ENCODE data around the gene DNAH2. TPM values are rescaled to one million over a fixed set of nuclear protein-coding genes. Genes with fewer than 3 reads are reported as not detected.

DNAH2 gene
- total RNA-seq, 1 donor from 2014 or later, result 0.26 TPM

DNA sequence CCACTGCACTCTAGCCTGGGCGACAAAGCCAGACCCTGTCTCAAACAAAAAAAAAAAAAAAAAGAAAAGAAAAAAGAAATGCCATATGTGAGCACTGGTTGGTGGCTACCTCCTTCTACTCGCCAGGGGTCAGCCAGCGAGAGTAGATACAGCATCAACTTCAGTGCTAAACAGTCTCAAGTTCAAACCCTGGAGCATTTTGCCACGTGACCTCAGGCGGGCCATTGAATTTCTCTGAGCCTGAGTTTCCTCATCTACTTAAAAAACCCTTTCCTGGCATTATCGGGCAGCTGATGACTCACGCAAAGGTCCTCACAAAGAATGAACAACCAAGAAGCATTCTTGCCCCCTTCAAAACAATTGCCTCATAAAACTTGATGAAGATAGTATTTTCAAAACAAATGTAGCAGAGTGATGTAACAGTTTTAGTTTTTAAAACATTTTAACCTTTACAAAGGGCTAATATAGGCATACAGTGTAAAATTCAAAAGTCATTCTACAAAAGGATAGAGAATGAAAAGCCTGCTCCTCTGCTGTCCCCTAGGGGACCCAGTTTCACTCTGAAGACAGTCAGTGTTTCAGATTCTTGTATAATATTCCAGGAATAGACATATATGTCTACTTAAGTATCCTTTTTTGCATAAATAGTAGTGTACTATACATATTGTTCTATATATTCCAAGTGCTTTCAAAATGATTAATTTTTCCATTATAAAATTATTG, 28.4 kb downstream of the DNAH2 start:
- Histone ChIP-seq H3K36me3 (ENCODE audit: control insufficient read depth, insufficient read depth, low read length) (no peaks in the 10 kb centered on the region), H3K4me3 (ENCODE audit: low read depth, low read length) (no peak overlapping the region), H3K27me3 (ENCODE audit: control insufficient read depth, insufficient read depth, low read length) (no peaks in the 10 kb centered on the region)
- TF ChIP-seq, protein P1, sequence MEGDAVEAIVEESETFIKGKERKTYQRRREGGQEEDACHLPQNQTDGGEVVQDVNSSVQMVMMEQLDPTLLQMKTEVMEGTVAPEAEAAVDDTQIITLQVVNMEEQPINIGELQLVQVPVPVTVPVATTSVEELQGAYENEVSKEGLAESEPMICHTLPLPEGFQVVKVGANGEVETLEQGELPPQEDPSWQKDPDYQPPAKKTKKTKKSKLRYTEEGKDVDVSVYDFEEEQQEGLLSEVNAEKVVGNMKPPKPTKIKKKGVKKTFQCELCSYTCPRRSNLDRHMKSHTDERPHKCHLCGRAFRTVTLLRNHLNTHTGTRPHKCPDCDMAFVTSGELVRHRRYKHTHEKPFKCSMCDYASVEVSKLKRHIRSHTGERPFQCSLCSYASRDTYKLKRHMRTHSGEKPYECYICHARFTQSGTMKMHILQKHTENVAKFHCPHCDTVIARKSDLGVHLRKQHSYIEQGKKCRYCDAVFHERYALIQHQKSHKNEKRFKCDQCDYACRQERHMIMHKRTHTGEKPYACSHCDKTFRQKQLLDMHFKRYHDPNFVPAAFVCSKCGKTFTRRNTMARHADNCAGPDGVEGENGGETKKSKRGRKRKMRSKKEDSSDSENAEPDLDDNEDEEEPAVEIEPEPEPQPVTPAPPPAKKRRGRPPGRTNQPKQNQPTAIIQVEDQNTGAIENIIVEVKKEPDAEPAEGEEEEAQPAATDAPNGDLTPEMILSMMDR (IDR thresholded peaks at IDR 0.05; ENCODE audit: insufficient read depth, low read length, severe bottlenecking), result no peak
- peak; percentile 79 for DNase-seq (ENCODE audit: low read depth)
- FAIRE-seq, result no peak

DNA sequence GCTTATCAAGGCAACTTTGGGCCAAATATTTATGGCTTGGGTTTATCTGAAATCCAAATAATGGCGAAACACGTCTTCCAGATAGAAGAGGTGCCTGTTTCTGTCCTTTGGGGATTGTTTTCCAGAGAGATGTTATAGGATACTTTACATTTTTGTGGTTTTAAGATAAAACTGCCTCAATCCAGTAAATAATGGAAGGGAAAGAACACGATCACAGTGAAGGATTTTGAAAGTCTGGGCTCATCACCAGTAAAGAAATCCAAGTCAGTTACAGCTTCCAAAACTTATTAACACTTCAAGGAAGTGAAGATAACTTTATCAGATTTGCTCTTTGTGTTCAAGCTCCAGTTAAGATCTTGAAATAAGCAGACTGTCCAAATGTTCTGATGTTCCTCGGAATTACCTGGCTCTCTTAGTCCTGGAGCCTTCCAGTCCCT, 30.1 kb downstream of the DNAH2 start:
- no peaks in the 10 kb centered on the region for H3K36me3 ChIP-seq (ENCODE audit: control insufficient read depth, insufficient read depth, low read length)
- TF ChIP-seq, protein P1 (IDR thresholded peaks at IDR 0.05; ENCODE audit: insufficient read depth, low read length, severe bottlenecking), result no peak
- no peaks in the 10 kb centered on the region for H3K27me3 ChIP-seq (ENCODE audit: control insufficient read depth, insufficient read depth, low read length)
- no peak for DNase-seq (ENCODE audit: low read depth)
- FAIRE-seq, result no peak
- H3K4me3 ChIP-seq (ENCODE audit: low read depth, low read length), result no peak overlapping the region

DNA sequence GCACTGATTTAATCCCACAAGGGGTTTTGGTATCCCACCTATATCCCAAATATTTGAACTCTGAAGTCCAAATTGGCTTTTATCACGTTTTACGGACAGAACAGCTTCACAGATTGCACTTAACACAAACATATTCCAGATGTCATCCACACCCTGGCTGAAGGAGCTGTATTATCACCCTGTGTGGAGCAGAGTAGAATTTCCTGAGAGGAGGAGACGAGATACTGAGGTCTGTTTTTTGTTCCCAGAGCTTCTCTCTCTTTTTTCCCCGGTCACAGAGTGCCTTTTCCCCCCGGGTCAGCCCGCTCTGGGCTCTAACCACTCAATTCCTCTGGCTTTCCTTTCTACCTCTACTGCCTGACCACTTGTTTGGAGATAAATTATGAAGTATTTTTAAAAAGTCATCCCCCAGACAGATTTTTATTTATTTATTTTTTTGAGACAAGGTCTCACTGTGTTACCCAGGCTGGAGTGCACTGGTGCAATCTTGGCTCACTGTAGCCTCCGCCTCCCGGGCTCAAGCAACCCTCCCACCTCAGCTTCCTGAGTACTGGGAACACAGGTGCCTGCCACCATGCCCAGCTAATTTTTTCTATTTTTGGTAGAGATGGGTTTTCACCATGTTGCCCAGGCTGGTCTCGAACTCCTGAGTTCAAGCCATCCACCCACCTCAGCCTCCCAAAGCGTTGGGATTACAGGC, 30.7 kb downstream of the DNAH2 start:
- TF ChIP-seq, protein P1 (IDR thresholded peaks at IDR 0.05; ENCODE audit: insufficient read depth, low read length, severe bottlenecking), result no peak
- no peaks in the 10 kb centered on the region for H3K27me3 ChIP-seq (ENCODE audit: control insufficient read depth, insufficient read depth, low read length)
- no peaks in the 10 kb centered on the region for H3K36me3 ChIP-seq (ENCODE audit: control insufficient read depth, insufficient read depth, low read length)
- FAIRE-seq, result no peak
- DNase-seq (ENCODE audit: low read depth), result no peak
- no peak overlapping the region for H3K4me3 ChIP-seq (ENCODE audit: low read depth, low read length)

DNA sequence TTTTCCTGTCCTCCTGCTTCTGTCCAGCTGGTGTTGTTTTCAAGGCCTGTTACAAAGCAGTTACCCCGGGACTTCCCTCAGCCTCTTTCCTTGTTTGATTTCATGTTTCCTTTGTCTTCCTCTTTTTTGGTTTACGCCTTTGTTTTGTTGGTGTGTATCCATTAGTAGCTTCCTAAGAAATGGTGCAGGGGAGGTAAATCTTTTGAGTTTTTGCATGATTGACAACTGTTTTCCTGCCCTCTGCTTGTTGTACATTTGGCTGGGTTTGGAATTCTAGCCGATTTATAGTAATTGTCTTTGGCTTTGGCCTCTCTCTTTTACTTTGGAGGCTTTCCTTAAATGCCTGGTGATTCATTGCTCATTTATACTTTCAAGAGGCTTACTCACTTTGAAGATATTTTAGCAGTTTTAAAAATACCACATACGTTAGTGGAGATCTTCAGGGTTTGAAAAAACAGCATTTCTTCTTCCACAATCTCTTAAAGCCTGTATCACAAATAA, 32.8 kb downstream of the DNAH2 start:
- TF ChIP-seq, protein P1 (IDR thresholded peaks at IDR 0.05; ENCODE audit: insufficient read depth, low read length, severe bottlenecking), result no peak
- FAIRE-seq, result no peak
- Histone ChIP-seq H3K4me3 (ENCODE audit: low read depth, low read length) (no peak overlapping the region), H3K36me3 (ENCODE audit: control insufficient read depth, insufficient read depth, low read length) (no peaks in the 10 kb centered on the region), H3K27me3 (ENCODE audit: control insufficient read depth, insufficient read depth, low read length) (no peaks in the 10 kb centered on the region)
- DNase-seq (ENCODE audit: low read depth), result peak; percentile 85

DNA sequence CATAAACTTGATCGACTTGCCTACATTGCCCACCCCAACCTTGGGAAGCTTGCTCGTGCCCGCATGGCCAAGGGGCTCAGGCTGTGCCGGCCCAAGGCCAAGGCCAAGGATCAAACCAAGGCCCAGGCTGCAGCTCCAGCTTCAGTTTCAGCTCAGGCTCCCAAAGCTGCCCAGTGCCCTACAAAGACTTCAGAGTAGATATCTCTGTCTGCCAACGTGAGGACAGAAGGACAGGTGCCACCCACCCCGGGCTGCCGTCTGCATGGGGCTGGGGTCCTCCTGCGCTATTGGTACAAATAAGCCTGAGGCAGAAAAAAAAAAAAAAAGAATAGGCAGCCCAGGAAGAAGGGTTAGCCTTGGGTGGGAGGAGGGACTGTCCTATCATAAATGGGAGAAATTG, 37.1 kb downstream of the DNAH2 start:
- no peaks in the 10 kb centered on the region for H3K27me3 ChIP-seq (ENCODE audit: control insufficient read depth, insufficient read depth, low read length)
- H3K4me3 ChIP-seq (ENCODE audit: low read depth, low read length), result no peak overlapping the region
- no peaks in the 10 kb centered on the region for H3K36me3 ChIP-seq (ENCODE audit: control insufficient read depth, insufficient read depth, low read length)
- no peak for FAIRE-seq
- TF ChIP-seq, protein P1 (IDR thresholded peaks at IDR 0.05; ENCODE audit: insufficient read depth, low read length, severe bottlenecking), result no peak
- no peak for DNase-seq (ENCODE audit: low read depth)
